T-helper 1 cell treated with Interleukin-12 subunit alpha and Interleukin-12 subunit beta and Interleukin-4 antibody, amounts not matched to agents 30 μg/mL and 1 μg/mL, for 36 hours (primary cell): Measurements from ENCODE around the gene ANKRD26.

Source experiments
- H3K27ac Mint-ChIP-seq: one replicate; pipeline ENCODE4 v1.8.0; 2021; ENCODE audit warnings: mild to moderate bottlenecking, mixed read lengths
- H3K27me3 Mint-ChIP-seq: one replicate; pipeline ENCODE4 v1.8.0; 2021; ENCODE audit warnings: low read depth, mixed read lengths
- H3K36me3 Mint-ChIP-seq: one replicate; pipeline ENCODE4 v1.8.0; 2021; ENCODE audit warnings: low read depth, mixed read lengths
- H3K4me1 Mint-ChIP-seq: one replicate; pipeline ENCODE4 v1.8.0; 2021; ENCODE audit warnings: low read depth, mixed read lengths
- H3K4me3 Mint-ChIP-seq: one replicate; pipeline ENCODE4 v1.8.0; 2021; ENCODE audit warnings: mild to moderate bottlenecking, moderate library complexity, mixed read lengths
- H3K9me3 Mint-ChIP-seq: one replicate; pipeline ENCODE4 v1.8.0; 2021; ENCODE audit warnings: mixed read lengths

Gene ANKRD26

GRCh38 chr10:26978519-26978918 lies 121.8 kb downstream of the ANKRD26 start:
- H3K27me3 Mint-ChIP-seq = no peaks in the 10 kb centered on the region
- H3K4me3 Mint-ChIP-seq = no peak overlapping the region
- no peaks in the 10 kb centered on the region for H3K4me1 Mint-ChIP-seq
- peaks cover 3% of the 10 kb centered on the region for H3K36me3 Mint-ChIP-seq
- H3K27ac Mint-ChIP-seq = no peak overlapping the region
- H3K9me3 Mint-ChIP-seq = no peaks in the 10 kb centered on the region

GRCh38 chr10:26977635-26978034 lies 122.7 kb downstream of the ANKRD26 start:
- Mint-ChIP-seq H3K4me1 (no peaks in the 10 kb centered on the region), H3K36me3 (peaks cover 3% of the 10 kb centered on the region), H3K27ac (no peak overlapping the region), H3K9me3 (no peaks in the 10 kb centered on the region), H3K27me3 (no peaks in the 10 kb centered on the region), H3K4me3 (no peak overlapping the region)

GRCh38 chr10:26970667-26971066 lies 129.6 kb downstream of the ANKRD26 start:
- Mint-ChIP-seq H3K36me3 (peaks cover 5% of the 10 kb centered on the region), H3K4me1 (peaks cover 16% of the 10 kb centered on the region), H3K27me3 (no peaks in the 10 kb centered on the region), H3K27ac (no peak overlapping the region), H3K9me3 (peaks cover 1% of the 10 kb centered on the region), H3K4me3 (no peak overlapping the region)

- H3K9me3 Mint-ChIP-seq = peaks cover 4% of the 10 kb centered on the region
- no peaks in the 10 kb centered on the region for H3K27me3 Mint-ChIP-seq
- H3K27ac Mint-ChIP-seq = peak overlapping the region; percentile 32
- H3K36me3 Mint-ChIP-seq = peaks cover 7% of the 10 kb centered on the region
- no peak overlapping the region for H3K4me3 Mint-ChIP-seq
- peaks cover 16% of the 10 kb centered on the region for H3K4me1 Mint-ChIP-seq
Measured at GRCh38 chr10:26969145-26969926, 131.0 kb downstream of the ANKRD26 start.

GRCh38 chr10:26962835-26963234 lies 137.5 kb downstream of the ANKRD26 start:
- Mint-ChIP-seq H3K4me3 (no peak overlapping the region), H3K4me1 (no peaks in the 10 kb centered on the region), H3K27ac (no peak overlapping the region)

GRCh38 chr10:26960308-26960707 lies 140.0 kb downstream of the ANKRD26 start:
- no peaks in the 10 kb centered on the region for H3K27me3 Mint-ChIP-seq
- H3K27ac Mint-ChIP-seq = no peak overlapping the region
- no peaks in the 10 kb centered on the region for H3K4me1 Mint-ChIP-seq
- no peak overlapping the region for H3K4me3 Mint-ChIP-seq
- H3K36me3 Mint-ChIP-seq = peaks cover 3% of the 10 kb centered on the region
- H3K9me3 Mint-ChIP-seq = no peaks in the 10 kb centered on the region

More at GRCh38 chr10:26962835-26963234, 137.5 kb downstream of the ANKRD26 start:
- H3K36me3 Mint-ChIP-seq = peaks cover 9% of the 10 kb centered on the region
- H3K27me3 Mint-ChIP-seq = no peaks in the 10 kb centered on the region
- H3K9me3 Mint-ChIP-seq = peaks cover 4% of the 10 kb centered on the region

- Mint-ChIP-seq H3K27me3 (no peaks in the 10 kb centered on the region), H3K27ac (no peak overlapping the region)
Measured at GRCh38 chr10:26959841-26960240, 140.5 kb downstream of the ANKRD26 start.

More at GRCh38 chr10:26959841-26960240, 140.5 kb downstream of the ANKRD26 start:
- Mint-ChIP-seq H3K4me3 (no peak overlapping the region), H3K9me3 (no peaks in the 10 kb centered on the region), H3K4me1 (no peaks in the 10 kb centered on the region), H3K36me3 (peaks cover 3% of the 10 kb centered on the region)
